ENCODE measurements around the gene SYT6. TPM values are rescaled to one million over a fixed set of nuclear protein-coding genes. Genes with fewer than 3 reads are reported as not detected.

SYT6 gene
- total RNA-seq, 1 donor from 2014 or later, result not detected

GRCh38 chr1:114152508-114153260, 985 bp downstream of the SYT6 start:
- no peak for DNase-seq (ENCODE audit: extremely low spot score in 2 of 2)
- H3K9me3 ChIP-seq, result no peaks in the 10 kb centered on the region
- H3K27ac ChIP-seq, result no peak overlapping the region
- H3K27me3 ChIP-seq, result peaks cover 20% of the 10 kb centered on the region
- no peaks in the 10 kb centered on the region for H3K36me3 ChIP-seq
- TF ChIP-seq POLR2AphosphoS5 (IDR thresholded peaks at IDR 0.05; ENCODE audit: insufficient read depth in 1 of 2, low read depth in 1 of 2) (no peak), POLR2A (IDR thresholded peaks at IDR 0.05) (no peak)
- TF ChIP-seq, protein P1, sequence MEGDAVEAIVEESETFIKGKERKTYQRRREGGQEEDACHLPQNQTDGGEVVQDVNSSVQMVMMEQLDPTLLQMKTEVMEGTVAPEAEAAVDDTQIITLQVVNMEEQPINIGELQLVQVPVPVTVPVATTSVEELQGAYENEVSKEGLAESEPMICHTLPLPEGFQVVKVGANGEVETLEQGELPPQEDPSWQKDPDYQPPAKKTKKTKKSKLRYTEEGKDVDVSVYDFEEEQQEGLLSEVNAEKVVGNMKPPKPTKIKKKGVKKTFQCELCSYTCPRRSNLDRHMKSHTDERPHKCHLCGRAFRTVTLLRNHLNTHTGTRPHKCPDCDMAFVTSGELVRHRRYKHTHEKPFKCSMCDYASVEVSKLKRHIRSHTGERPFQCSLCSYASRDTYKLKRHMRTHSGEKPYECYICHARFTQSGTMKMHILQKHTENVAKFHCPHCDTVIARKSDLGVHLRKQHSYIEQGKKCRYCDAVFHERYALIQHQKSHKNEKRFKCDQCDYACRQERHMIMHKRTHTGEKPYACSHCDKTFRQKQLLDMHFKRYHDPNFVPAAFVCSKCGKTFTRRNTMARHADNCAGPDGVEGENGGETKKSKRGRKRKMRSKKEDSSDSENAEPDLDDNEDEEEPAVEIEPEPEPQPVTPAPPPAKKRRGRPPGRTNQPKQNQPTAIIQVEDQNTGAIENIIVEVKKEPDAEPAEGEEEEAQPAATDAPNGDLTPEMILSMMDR (IDR thresholded peaks at IDR 0.05), result no peak
- peaks cover 36% of the 10 kb centered on the region for H3K4me1 ChIP-seq
- intact Hi-C loops (cut with DNase I), result no loop called here
- H3K4me3 ChIP-seq, result peak overlapping the region; percentile 28 to 46

DNA sequence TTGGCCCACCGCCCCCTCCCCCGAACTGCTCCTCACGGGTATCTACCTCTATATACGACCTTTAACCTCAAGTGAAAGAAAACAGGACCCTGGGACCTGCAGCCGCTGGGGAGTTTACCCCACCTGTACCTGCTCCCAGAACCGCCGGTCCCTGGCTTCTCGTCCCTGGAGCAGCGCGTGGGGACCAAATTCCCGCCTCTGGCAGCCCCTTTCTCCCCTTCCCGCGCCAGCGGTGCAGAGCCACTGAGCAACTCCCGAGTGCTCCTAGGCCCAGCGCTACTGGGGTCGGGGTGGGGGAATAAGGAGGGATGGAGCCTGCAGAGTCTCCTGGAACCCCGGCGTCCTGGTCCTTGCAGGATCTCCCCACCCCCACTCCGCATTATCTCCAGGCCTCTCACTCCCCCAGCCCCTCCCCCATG, 1.6 kb downstream of the SYT6 start:
- H3K4me1 ChIP-seq, result peaks cover 36% of the 10 kb centered on the region

DNA sequence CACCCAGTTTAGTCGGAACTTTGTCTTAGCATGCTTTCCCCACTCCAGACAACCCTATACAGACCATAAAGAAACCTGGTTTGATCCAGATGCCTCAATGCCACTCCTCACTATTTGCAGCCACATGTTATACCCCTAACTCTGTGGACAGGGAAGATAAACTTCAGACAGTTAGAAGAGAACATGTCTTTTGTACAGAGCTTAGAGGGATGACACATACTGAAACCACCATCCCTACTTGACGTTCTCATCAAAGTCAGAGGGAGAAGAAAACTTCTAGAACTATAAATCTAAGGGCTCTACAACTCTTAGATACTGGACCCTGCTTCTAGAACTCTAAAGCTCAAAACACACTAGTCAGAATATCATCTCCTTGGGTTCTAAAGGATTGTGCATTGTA, 3.7 kb downstream of the SYT6 start:
- Histone ChIP-seq H3K9me3 (no peaks in the 10 kb centered on the region), H3K36me3 (no peaks in the 10 kb centered on the region), H3K27ac (no peak overlapping the region), H3K4me3 (no peak overlapping the region), H3K4me1 (peaks cover 34% of the 10 kb centered on the region), H3K27me3 (peaks cover 20% of the 10 kb centered on the region)
- no peak for TF ChIP-seq POLR2A (IDR thresholded peaks at IDR 0.05)
- TF ChIP-seq, protein P1 (IDR thresholded peaks at IDR 0.05), result no peak
- no peak for TF ChIP-seq POLR2AphosphoS5 (IDR thresholded peaks at IDR 0.05; ENCODE audit: insufficient read depth in 1 of 2, low read depth in 1 of 2)
- intact Hi-C loops (cut with DNase I), result no loop called here
- no peak for DNase-seq (ENCODE audit: extremely low spot score in 2 of 2)

More for the DNA sequence above, 1.6 kb downstream of the SYT6 start:
- TF ChIP-seq POLR2AphosphoS5 (IDR thresholded peaks at IDR 0.05; ENCODE audit: insufficient read depth in 1 of 2, low read depth in 1 of 2) (no peak), POLR2A (IDR thresholded peaks at IDR 0.05) (no peak)
- TF ChIP-seq, protein P1 (IDR thresholded peaks at IDR 0.05), result no peak
- H3K27me3 ChIP-seq, result peaks cover 20% of the 10 kb centered on the region
- H3K36me3 ChIP-seq, result no peaks in the 10 kb centered on the region
- DNase-seq (ENCODE audit: extremely low spot score in 2 of 2), result no peak
- intact Hi-C loops (cut with DNase I), result no loop called here
- H3K4me3 ChIP-seq, result peak overlapping the region; percentile 28 to 46
- H3K9me3 ChIP-seq, result no peaks in the 10 kb centered on the region
- no peak overlapping the region for H3K27ac ChIP-seq

- Histone ChIP-seq H3K9me3 (no peaks in the 10 kb centered on the region), H3K27me3 (peaks cover 20% of the 10 kb centered on the region), H3K4me1 (peaks cover 26% of the 10 kb centered on the region), H3K27ac (no peak overlapping the region), H3K4me3 (no peak overlapping the region), H3K36me3 (no peaks in the 10 kb centered on the region)
- TF ChIP-seq POLR2A (IDR thresholded peaks at IDR 0.05) (no peak), POLR2AphosphoS5 (IDR thresholded peaks at IDR 0.05; ENCODE audit: insufficient read depth in 1 of 2, low read depth in 1 of 2) (no peak)
- TF ChIP-seq, protein P1 (IDR thresholded peaks at IDR 0.05), result no peak
- intact Hi-C loops (cut with DNase I), result no loop called here
- DNase-seq (ENCODE audit: extremely low spot score in 2 of 2), result no peak
These were observed 4.5 kb downstream of the SYT6 start for GRCh38 chr1:114149211-114149610.

GRCh38 chr1:114145504-114146151, 8.0 kb downstream of the SYT6 start:
- no peaks in the 10 kb centered on the region for H3K36me3 ChIP-seq
- H3K4me1 ChIP-seq, result no peaks in the 10 kb centered on the region
- no peaks in the 10 kb centered on the region for H3K9me3 ChIP-seq
- no peak for TF ChIP-seq POLR2AphosphoS5 (IDR thresholded peaks at IDR 0.05; ENCODE audit: insufficient read depth in 1 of 2, low read depth in 1 of 2)
- TF ChIP-seq, protein P1 (IDR thresholded peaks at IDR 0.05), result no peak
- intact Hi-C loops (cut with DNase I), result loop anchor here (2.0 kb wide), 1 partner anchor 39 kb away; no protein-coding TSS in a partner anchor
- no peak for DNase-seq (ENCODE audit: extremely low spot score in 2 of 2)
- H3K27me3 ChIP-seq, result no peaks in the 10 kb centered on the region
- no peak overlapping the region for H3K4me3 ChIP-seq
- H3K27ac ChIP-seq, result no peak overlapping the region
